ENCODE results near the gene SRBD1.
A peak's percentile ranks its signal among the peaks of the same experiment; 100 is the strongest.

SRBD1 gene

GRCh38 chr2:45591073-45591472 lies 20.0 kb downstream of the SRBD1 start:
- peak; percentile 28 for DNase-seq

DNA sequence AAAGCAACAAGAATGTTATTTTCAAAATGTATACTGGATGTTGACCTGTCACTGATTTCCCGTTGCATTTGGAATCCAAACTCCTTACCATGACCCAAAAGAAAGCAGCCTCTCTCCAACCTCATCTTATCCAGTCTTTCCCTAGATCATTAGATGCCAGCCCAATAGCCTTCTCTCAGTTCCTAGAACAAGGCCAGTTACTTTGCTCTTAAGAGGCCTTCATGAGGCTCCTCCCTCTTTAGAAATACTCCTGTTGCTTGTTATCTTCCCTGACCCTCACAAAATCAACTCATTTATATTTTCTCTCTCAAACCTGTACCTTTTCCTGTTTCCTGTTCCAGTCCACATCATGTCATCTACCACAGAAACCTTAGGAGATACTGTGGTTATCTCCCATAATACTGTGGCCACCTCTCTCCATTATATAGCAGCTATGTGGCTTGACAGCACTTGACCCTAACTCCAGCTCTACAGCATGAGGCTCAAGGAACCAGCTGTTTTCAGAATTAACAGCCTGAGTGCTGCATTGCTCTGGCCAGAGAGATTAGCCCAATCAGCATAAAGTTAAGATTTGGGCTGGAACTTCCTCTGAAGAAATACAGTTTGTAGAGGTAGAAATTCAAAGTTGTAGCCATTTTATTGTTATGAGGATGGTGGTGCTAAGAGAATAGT lies 22.8 kb downstream of the SRBD1 start:
- no peak for DNase-seq

GRCh38 chr2:45586600-45586999 lies 24.5 kb downstream of the SRBD1 start:
- no peak for DNase-seq

GRCh38 chr2:45585267-45585861 lies 25.7 kb downstream of the SRBD1 start:
- peak; percentile 57 for DNase-seq

GRCh38 chr2:45583977-45584376 lies 27.1 kb downstream of the SRBD1 start:
- no peak for DNase-seq

- DNase-seq: no peak
Measured at GRCh38 chr2:45582522-45582921, 28.5 kb downstream of the SRBD1 start.

- peak; percentile 65 for DNase-seq
Measured at GRCh38 chr2:45578056-45578843, 32.8 kb downstream of the SRBD1 start.

GRCh38 chr2:45577441-45577840 lies 33.6 kb downstream of the SRBD1 start:
- peak; percentile 77 for DNase-seq

- no peak for DNase-seq
Measured at GRCh38 chr2:45575881-45576280, 35.2 kb downstream of the SRBD1 start.

GRCh38 chr2:45572979-45573378 lies 38.1 kb downstream of the SRBD1 start:
- no peak for DNase-seq

GRCh38 chr2:45571940-45572339 lies 39.1 kb downstream of the SRBD1 start:
- no peak for DNase-seq

DNA sequence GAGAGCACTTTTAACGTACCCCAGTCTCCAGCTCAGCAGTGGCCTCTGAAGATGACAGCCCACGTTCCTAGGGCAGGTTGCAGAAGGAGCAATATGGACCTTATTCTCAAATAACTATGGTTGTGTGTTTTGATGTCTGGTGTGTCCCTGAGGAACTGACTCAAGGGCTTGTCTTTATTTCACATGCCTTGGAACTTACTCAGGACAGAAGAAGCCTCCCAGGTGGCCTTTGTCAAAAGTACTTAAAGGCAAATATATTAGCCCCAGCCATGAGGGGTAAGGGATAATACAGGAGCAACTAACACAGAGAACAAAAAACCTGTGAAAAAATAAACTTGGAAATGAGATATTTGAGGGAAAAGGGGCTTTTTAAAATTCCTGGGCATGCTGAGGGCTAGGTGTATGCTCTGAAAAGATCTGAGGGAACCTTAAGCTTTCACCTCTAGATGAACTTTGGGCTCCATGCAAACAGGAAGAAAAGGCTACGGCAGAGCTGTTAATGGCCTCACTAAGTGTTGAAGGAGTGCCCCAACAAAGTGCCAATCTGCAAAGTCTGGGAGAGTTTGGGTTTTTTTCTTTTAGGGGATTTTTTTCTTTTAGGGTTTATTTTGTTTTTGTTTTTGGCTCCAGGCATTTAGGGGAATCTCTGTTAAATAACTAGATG lies 40.3 kb downstream of the SRBD1 start:
- peak; percentile 77 for DNase-seq

GRCh38 chr2:45568935-45569334 lies 42.1 kb downstream of the SRBD1 start:
- DNase-seq: peak; percentile 67

DNA sequence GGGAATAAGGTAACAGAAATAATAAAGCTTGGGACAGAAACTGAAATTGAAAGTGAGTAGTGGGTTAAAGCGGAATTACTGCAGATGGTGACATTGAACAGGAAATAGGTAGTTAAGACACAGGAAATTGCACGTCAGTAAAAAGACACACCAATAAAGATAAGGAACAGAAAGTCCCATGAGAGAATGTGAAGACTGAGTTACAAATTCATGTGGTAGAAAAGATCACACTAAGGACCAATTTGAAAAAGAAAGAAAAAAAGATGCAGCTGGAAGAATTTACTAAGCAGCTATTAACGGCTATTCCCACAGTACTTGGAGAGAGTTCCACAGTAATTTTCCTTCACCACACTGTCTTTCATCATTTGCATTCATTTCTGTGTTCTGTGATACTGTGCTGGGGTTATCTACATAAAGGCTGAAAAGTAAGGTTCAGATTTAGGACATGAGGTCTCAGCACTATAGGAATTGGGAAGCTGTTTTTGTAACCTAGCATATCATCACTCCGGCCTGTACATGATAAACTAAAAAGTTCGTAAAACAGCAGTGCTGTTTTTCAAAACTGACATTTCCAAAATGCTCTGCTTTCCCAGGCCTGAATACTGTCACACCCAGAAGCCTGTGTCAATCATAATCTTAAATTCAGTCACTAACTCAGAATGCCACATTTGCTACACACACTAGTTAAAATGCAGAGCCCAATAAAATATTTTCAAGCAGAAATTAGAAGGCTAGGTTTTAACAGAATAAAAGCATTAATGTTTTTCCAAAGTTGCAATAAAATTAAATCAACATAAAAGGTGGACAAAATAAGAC lies 42.9 kb downstream of the SRBD1 start:
- DNase-seq: peak; percentile 22

- DNase-seq: no peak
Measured at GRCh38 chr2:45567288-45567963, 43.6 kb downstream of the SRBD1 start.

GRCh38 chr2:45559436-45559835 lies 51.6 kb downstream of the SRBD1 start:
- no peak for DNase-seq

DNA sequence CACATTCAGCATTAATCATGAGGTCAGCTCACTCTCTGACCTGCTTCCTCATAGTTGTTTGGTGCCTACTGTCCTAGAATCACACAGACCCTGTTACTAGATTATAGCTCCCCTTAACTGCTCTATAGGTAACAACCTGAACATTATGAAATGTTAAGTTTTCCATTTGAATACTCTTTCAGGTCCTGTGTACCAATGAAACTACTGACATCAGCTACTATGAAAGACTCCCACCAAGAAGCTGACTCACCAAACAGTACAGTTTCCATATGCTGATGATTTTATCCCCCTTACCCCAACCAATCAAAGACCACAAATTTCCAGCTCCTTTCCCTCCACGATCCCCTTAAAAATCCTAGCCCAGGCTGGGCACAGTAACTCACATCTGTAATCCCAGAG lies 56.3 kb downstream of the SRBD1 start:
- DNase-seq: peak; percentile 44

GRCh38 chr2:45554073-45554741 lies 56.9 kb downstream of the SRBD1 start:
- peak; percentile 77 for DNase-seq

DNA sequence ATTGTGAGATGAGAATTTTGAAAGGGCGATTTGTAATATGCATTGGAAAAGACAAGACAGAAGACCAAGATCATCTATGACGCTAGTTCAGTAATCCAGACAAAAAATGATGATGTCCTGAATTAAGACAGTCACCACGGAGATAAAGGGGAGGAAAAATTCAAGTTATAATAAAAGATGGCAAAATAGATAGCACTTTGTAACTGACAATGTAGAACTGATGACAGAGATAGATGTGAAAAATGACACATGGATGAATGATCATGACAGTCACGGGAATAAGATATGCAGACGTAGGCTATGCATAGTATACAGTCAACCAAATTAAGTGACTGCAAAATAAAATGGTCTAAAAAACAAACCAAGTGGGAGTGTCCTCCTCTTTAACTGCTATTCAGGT lies 59.2 kb downstream of the SRBD1 start:
- no peak for DNase-seq

DNA sequence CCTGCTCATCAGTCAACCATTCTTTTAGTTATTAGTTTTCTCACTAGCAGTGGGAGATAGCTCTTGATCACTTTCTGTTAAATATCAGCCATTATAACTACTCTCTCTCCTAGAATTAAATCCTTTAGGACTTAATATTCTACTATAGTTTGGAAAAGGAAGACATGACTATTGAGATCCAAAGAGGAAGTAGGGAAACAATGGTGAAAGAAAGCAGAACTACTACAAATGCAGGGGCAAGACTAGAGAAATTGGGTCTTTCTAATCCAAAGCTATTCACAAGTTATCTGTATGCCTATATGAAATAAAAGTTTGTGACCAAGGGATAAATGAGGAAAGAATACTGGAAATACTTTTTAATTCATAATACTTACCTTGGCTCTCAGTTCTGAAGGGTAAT lies 65.1 kb downstream of the SRBD1 start:
- DNase-seq: no peak

DNA sequence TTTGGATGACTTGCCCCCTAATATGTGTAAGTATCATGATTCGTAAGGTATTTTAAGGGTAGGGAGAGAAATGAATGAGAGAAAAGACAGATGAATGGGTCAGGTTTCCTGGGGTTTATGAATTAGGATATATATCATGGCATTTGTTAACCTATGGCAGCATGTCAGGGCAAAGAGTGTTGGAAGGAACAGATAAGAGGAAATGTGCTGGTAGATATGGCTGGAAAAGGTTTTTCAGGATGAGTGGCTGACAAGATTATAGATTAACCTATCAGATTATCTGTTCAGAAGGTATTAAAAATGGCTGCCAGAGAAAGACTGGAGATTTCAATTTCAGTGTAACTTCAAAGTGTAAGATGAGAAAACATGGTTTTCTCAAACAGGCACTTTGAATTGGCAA lies 67.8 kb downstream of the SRBD1 start:
- DNase-seq: no peak
